Loucy (cell line): ENCODE results near the gene CEP170.
"Not testable (repeated sequence)": the region's sequence is repeated elsewhere in the genome, so short reads cannot be mapped to it uniquely, and the experiment has no call there.

Source experiments
- EZH2phosphoT487 ChIP-seq: fragments of 200-600 bp; IDR thresholded peaks from 2 replicates; pipeline ENCODE4 v1.6.1; 2018; ENCODE audit warnings: antibody characterized with exemption, mild to moderate bottlenecking, moderate library complexity, borderline replicate concordance
- TF ChIP-seq, protein P1 (sequence below): fragments of 200-600 bp; sonication (generic); conservative IDR thresholded peaks from 2 replicates; pipeline ENCODE4 v1.5.1; 2014; ENCODE audit warnings: mild to moderate bottlenecking, antibody characterized with exemption, low read length

GRCh38 chr1:243107171-243107570, 147.9 kb downstream of the CEP170 start:
- TF ChIP-seq, protein P1, sequence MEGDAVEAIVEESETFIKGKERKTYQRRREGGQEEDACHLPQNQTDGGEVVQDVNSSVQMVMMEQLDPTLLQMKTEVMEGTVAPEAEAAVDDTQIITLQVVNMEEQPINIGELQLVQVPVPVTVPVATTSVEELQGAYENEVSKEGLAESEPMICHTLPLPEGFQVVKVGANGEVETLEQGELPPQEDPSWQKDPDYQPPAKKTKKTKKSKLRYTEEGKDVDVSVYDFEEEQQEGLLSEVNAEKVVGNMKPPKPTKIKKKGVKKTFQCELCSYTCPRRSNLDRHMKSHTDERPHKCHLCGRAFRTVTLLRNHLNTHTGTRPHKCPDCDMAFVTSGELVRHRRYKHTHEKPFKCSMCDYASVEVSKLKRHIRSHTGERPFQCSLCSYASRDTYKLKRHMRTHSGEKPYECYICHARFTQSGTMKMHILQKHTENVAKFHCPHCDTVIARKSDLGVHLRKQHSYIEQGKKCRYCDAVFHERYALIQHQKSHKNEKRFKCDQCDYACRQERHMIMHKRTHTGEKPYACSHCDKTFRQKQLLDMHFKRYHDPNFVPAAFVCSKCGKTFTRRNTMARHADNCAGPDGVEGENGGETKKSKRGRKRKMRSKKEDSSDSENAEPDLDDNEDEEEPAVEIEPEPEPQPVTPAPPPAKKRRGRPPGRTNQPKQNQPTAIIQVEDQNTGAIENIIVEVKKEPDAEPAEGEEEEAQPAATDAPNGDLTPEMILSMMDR = not testable (repeated sequence)
- not testable (repeated sequence) for TF ChIP-seq EZH2phosphoT487
